Liver (tissue), 2 donors: Measurements from ENCODE around the gene BRF1.

ENCODE experiments used
- REST ChIP-seq: IDR thresholded peaks from 2 replicates; pipeline ENCODE4 v1.6.1; 2016; ENCODE audit warnings: antibody characterized with exemption, mild to moderate bottlenecking
- TF ChIP-seq, protein P1 (sequence below): fragments of 150-350 bp; IDR thresholded peaks from 2 replicates; pipeline ENCODE4 v1.5.1; 2017; ENCODE audit warnings: improper control_type of control experiment, low read depth, low read length; ENCODE audit not compliant: missing input control
- donor health status: healthy.

GRCh38 chr14:105168496-105168978 lies 132.3 kb downstream of the BRF1 start, which contains the start of gene JAG2:
- TF ChIP-seq, protein P1, sequence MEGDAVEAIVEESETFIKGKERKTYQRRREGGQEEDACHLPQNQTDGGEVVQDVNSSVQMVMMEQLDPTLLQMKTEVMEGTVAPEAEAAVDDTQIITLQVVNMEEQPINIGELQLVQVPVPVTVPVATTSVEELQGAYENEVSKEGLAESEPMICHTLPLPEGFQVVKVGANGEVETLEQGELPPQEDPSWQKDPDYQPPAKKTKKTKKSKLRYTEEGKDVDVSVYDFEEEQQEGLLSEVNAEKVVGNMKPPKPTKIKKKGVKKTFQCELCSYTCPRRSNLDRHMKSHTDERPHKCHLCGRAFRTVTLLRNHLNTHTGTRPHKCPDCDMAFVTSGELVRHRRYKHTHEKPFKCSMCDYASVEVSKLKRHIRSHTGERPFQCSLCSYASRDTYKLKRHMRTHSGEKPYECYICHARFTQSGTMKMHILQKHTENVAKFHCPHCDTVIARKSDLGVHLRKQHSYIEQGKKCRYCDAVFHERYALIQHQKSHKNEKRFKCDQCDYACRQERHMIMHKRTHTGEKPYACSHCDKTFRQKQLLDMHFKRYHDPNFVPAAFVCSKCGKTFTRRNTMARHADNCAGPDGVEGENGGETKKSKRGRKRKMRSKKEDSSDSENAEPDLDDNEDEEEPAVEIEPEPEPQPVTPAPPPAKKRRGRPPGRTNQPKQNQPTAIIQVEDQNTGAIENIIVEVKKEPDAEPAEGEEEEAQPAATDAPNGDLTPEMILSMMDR: no peak
- TF ChIP-seq REST: no peak
